Fibroblast of villous mesenchyme (primary cell): ENCODE measurements around the gene METAP1D. TPM values are rescaled to one million over a fixed set of nuclear protein-coding genes. Genes with fewer than 3 reads are reported as not detected.

ENCODE experiments used
- DNase-seq: peaks from one replicate; pipeline ENCODE4 v3.0.0-alpha.2; 2010; ENCODE audit warnings: low read depth
- H3K4me3 ChIP-seq: 2 replicates; pipeline ENCODE4 v1.5.1; 2011; ENCODE audit warnings: low read depth, mild to moderate bottlenecking, low read length
- total RNA-seq: library from RNA; depleted of rRNA; stranded (reverse); fragments of >200 nt; gene quantifications from 2 replicates; pipeline ENCODE4 v1.2.3, GENCODE V29; 2012
- TF ChIP-seq, protein P1 (sequence below): IDR thresholded peaks from 2 replicates; pipeline ENCODE4 v1.5.1; 2012; ENCODE audit warnings: low read depth, mild to moderate bottlenecking, low read length; ENCODE audit not compliant: insufficient read depth

Gene METAP1D
- total RNA-seq, 1 donor: 13.4 TPM

DNA sequence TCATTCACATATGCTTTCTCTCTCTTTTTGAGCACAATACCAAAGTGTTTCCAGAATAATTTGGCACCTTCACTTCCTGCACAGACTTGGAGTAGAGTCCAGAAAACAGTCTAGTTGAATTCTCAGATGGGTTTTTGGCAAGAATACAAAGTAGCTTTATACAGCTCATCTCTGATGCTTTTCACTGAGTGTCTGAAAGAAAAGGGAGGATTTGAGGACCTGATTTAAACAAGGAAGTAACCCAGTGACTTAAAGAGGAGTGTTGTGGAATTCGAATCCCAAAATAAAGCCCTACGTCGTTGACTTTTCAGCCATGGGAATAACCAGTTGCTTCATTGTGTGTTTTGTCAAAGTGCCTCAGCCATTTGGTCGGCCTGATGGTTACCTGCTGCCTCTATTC, 31.8 kb downstream of the METAP1D start:
- TF ChIP-seq, protein P1, sequence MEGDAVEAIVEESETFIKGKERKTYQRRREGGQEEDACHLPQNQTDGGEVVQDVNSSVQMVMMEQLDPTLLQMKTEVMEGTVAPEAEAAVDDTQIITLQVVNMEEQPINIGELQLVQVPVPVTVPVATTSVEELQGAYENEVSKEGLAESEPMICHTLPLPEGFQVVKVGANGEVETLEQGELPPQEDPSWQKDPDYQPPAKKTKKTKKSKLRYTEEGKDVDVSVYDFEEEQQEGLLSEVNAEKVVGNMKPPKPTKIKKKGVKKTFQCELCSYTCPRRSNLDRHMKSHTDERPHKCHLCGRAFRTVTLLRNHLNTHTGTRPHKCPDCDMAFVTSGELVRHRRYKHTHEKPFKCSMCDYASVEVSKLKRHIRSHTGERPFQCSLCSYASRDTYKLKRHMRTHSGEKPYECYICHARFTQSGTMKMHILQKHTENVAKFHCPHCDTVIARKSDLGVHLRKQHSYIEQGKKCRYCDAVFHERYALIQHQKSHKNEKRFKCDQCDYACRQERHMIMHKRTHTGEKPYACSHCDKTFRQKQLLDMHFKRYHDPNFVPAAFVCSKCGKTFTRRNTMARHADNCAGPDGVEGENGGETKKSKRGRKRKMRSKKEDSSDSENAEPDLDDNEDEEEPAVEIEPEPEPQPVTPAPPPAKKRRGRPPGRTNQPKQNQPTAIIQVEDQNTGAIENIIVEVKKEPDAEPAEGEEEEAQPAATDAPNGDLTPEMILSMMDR: no peak
- DNase-seq: no peak
- no peak overlapping the region for H3K4me3 ChIP-seq

DNA sequence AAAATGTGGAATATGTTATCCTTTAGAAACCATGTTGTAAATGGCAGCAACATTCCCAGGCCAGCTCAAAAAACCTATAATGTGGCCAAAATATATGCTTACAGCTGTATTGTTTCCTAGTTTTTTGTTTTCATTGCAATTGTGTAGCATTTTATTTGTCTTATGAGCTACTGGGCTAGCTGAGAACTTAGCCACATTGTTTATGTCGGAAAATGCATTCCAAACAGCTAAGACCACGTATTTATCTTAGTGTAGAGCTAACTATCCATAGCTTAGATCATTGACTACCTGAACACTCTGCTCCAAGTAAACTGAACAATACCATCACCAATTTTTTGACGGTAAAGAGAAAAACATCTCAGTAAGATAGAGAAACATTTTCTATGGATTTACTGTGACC, 38.4 kb downstream of the METAP1D start:
- no peak for DNase-seq
- H3K4me3 ChIP-seq: no peak overlapping the region
- TF ChIP-seq, protein P1: no peak

DNA sequence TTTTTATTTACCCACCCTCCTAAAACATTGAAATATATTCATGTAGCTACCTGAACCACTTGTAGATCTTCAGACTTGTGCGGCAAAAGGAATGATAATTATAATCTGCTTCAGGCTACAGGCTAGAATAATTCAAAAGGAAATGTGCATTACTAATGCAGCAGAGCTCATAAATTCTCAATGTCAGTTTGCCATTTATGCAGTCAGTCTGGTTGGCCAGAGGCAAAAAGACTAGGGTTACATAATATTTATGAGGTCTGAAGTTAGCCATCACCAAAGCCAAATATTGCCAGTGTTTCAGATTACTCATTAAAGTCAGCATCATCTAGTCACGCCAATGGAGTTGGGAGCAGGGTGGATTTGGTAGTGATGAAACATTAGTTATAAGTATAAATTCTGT, 38.9 kb downstream of the METAP1D start:
- no peak overlapping the region for H3K4me3 ChIP-seq
- TF ChIP-seq, protein P1: no peak
- DNase-seq: peak; percentile 61

DNA sequence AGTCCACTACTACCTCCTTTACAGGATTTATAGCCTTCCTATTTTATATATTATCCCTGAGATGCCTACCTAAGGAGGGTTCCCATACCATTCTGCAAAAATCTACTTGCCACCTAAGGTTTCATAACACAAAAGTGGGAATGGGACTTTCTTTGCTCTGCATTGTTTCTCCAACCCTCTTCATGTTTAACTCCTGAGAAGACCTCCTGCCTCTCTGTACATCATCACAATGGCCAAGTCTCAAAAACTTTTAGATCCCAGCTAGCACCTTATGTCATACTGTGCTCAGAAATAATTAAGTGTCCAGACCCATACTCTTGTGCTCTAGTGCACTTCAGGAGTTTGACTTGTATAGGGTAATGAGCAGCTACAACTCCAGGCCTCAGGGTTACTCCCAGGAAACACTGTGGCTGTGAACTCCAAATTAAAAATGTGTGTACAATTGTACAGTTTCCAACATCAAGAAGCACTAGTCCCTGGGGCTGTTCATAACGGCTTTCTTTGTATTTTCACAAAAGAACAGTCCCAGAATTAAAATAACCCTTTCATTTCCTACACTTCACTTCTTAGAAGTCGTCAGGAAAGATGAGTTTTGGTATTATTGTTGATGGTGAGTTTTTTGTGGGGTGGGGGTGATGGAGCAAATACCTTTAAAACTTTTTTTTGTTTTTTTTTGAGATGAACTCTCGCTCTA, 39.4 kb downstream of the METAP1D start:
- no peak overlapping the region for H3K4me3 ChIP-seq
- TF ChIP-seq, protein P1: no peak
- no peak for DNase-seq

DNA sequence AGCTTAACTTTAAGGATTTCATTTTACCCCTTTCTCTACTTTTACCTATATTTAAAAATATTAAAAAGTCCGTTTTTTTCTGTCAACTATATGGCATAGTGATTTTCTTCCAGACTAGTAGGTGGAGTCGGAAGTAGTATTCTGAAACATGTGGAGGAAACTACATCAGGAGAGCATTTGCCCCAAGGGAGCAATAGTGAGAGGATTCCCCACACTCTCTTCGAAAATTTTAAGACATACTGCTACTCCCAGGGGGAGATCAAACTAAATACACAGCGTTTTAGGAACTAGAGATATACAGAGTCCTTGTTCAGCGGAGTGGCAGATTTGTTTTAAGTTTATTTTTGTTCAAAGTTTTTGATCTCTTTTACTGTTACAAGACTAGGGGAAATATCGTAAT, 40.6 kb downstream of the METAP1D start:
- H3K4me3 ChIP-seq: no peak overlapping the region
- TF ChIP-seq, protein P1: no peak
- DNase-seq: no peak

DNA sequence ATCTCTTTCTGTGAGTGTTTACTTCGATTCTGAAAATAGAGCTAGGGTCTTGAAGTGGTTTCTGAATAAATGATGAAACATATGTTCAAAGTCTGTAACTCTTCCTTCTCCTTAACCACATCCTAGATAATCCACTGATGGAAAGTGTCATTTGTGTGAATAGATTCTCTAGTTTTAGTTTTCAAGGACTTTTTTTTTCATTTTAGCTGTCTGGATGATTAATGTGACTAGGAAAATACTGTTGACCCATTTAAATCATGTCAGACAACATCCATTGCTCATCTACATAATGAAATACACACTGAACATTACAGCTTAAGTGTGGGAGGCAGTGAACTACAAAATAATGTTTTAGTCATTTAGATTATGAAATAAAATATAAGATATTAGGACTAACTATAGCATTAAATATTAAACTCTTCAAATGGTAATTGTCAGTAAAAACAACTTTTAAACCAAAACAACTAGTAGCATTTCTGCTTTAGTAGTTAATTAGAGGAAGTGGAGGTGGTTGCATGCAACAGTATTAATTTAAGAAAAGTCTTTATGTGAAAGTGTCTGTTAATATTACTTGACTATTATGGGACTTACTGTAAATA, 46.4 kb downstream of the METAP1D start:
- TF ChIP-seq, protein P1: no peak
- DNase-seq: no peak

More for the DNA sequence above, 46.4 kb downstream of the METAP1D start:
- H3K4me3 ChIP-seq: no peak overlapping the region
